Right lobe of liver (tissue), 4 donors: ENCODE measurements around the gene CBFA2T2.

ENCODE experiments used
- CTCF ChIP-seq, 4 donors: fragments of 200-600 bp in 3 of 4; fragments of 450-650 bp in 1 of 4; IDR thresholded peaks; one replicate each; pipeline versions ENCODE4 v1.5.1 to v1.8.0; 2016 to 2022; ENCODE audit warnings: antibody characterized with exemption in 4 of 4, mild to moderate bottlenecking in 2 of 4
- POLR2A ChIP-seq: fragments of 450-650 bp; IDR thresholded peaks from one replicate; pipeline ENCODE4 v1.6.1; 2017; ENCODE audit warnings: antibody characterized with exemption, mild to moderate bottlenecking
- donor health status: DM: no; HTN: no; CAD: no.
- donor health status: DM: no; HTN: no; CAD: no.
- donor health status: DM: no; HTN: yes; CAD: no.

DNA sequence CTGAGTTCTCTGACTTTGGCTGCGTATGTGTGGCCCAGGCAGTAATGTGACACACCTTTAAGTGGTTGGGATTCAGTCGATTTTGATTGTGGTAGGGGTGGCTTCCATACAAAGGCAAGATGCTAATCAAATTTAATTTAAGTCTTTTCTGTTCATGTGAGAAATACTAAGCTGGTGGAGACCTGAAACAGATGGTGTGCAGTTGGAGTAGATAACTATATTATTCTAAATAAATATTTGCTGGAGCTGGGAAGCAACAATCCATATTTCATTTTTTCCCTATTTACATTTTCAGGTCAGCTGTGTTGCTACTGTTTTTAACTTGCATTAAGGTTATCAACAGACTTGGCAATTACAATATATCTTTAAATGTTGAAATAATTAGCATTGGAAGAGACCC, 104.8 kb downstream of the CBFA2T2 start:
- TF ChIP-seq POLR2A (no peak), CTCF (IDR thresholded peaks at IDR 0.05) (no peak)
